ENCODE measurements around the gene DOK4.

DNA sequence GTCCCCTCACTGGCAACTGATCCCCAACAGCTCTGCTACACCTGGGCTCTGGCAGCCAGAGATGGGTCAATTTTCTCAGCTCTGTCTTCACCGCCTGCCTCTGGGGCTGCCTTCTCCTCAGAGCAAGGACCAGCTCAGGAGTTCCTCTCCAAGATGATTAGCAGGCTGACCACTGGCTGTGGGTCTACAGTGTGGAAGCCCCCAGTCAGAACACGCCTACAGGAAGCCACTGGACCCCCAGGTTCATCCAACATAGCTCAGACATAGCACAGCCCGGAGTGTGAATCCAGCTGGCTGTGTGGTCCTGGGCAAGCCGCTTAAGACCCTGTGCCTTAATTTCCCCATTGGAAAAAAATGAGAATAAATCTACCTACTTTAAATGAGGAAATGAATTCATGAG, 4.9 kb downstream of the DOK4 start:
- no peak for TF ChIP-seq CTCF (IDR thresholded peaks at IDR 0.05; ENCODE audit: low read depth, low read length, poor library complexity, severe bottlenecking)
- TF ChIP-seq EZH2phosphoT487 (IDR thresholded peaks at IDR 0.05; ENCODE audit: borderline replicate concordance, low read length): no peak

All from DOHH2 (cell line).